ENCODE measurements around the gene FNBP1L. TPM values are rescaled to one million over a fixed set of nuclear protein-coding genes. Genes with fewer than 3 reads are reported as not detected.

FNBP1L gene
- total RNA-seq, 2 donors from 2014 or later, result 12.2 to 13.2 TPM

DNA sequence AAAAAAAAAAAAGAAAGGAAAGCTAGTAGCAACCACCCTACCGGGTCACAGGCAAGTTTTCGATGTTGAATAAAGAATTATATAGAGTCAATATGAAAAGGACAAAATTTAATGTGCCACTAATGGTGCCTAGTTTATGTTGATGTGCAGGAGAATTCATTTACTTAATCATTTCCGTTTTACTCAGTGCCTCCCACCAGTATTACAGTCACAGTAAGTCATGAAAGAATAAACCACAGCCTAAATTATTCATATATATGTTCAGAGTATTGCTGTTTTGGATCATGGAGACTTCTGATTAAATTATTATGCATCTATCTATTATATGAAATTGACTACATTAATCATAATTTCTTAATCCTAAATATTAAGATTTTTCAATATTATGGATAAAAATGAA lies 35.3 kb downstream of the FNBP1L start:
- ATAC-seq (ENCODE audit: insufficient number of reproducible peaks, low FRiP score, low read depth) (no peak), DNase-seq (ENCODE audit: low spot score) (no peak)
- H3K4me1 ChIP-seq (ENCODE audit: control insufficient read depth in 1 of 2, low read depth in 2 of 2), result peaks cover 0 to 5% of the 10 kb centered on the region in 2 donors
- peaks cover 10% of the 10 kb centered on the region for H3K9me3 ChIP-seq
- H3K27ac ChIP-seq, result no peak overlapping the region
- H3K36me3 ChIP-seq, result no peaks in the 10 kb centered on the region
- TF ChIP-seq, protein P1, sequence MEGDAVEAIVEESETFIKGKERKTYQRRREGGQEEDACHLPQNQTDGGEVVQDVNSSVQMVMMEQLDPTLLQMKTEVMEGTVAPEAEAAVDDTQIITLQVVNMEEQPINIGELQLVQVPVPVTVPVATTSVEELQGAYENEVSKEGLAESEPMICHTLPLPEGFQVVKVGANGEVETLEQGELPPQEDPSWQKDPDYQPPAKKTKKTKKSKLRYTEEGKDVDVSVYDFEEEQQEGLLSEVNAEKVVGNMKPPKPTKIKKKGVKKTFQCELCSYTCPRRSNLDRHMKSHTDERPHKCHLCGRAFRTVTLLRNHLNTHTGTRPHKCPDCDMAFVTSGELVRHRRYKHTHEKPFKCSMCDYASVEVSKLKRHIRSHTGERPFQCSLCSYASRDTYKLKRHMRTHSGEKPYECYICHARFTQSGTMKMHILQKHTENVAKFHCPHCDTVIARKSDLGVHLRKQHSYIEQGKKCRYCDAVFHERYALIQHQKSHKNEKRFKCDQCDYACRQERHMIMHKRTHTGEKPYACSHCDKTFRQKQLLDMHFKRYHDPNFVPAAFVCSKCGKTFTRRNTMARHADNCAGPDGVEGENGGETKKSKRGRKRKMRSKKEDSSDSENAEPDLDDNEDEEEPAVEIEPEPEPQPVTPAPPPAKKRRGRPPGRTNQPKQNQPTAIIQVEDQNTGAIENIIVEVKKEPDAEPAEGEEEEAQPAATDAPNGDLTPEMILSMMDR (IDR thresholded peaks at IDR 0.05), result no peak
- no peaks in the 10 kb centered on the region for H3K27me3 ChIP-seq (replicated peaks; ENCODE audit: insufficient read depth)
- H3K4me3 ChIP-seq, result no peak overlapping the region

DNA sequence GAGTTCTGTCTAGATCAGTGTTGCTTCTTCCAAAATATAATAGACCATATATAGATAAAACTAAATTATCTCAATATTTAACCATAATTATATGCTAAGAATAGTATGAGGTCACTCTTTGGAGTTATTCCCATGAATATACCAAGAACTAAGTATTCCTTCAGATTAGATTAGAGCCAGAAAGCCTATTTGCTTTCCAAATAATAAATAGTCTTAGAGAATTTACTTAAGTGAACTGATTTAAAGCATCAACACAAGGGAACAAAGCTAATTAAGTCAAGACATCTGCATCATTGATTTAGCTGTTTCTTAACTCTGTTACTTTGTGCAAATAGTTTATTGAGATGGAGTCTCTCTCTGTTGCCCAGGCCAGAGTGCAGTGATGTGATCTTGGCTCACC lies 35.7 kb downstream of the FNBP1L start:
- Histone ChIP-seq H3K27me3 (replicated peaks; ENCODE audit: insufficient read depth) (no peaks in the 10 kb centered on the region), H3K4me1 (ENCODE audit: control insufficient read depth in 1 of 2, low read depth in 2 of 2) (peaks cover 0 to 5% of the 10 kb centered on the region in 2 donors), H3K36me3 (no peaks in the 10 kb centered on the region), H3K4me3 (no peak overlapping the region), H3K27ac (no peak overlapping the region), H3K9me3 (peaks cover 7% of the 10 kb centered on the region)
- ATAC-seq (ENCODE audit: insufficient number of reproducible peaks, low FRiP score, low read depth), result no peak
- TF ChIP-seq, protein P1 (IDR thresholded peaks at IDR 0.05), result no peak
- no peak for DNase-seq (ENCODE audit: low spot score)

DNA sequence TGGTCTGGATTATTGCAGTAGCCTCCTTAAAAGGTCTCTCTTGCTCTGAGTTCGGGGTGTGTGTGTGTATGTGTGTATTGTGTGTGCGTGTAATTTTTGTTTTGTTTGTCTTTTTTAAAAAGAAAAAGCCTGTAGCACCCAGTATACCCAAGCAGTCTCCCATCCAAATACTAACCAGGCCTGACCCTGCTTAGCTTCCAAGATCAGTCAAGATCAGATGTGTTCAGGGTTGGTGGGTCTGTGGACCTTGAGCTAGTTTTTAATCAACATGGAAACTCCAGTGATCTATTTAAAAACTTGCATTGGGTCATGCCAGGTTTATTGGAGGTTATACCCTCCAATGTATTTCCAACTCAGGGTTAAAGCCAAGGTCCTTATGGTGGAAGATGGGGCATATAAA lies 40.3 kb downstream of the FNBP1L start:
- H3K36me3 ChIP-seq, result no peaks in the 10 kb centered on the region
- DNase-seq (ENCODE audit: low spot score) (no peak), ATAC-seq (ENCODE audit: insufficient number of reproducible peaks, low FRiP score, low read depth) (no peak)
- no peak overlapping the region for H3K4me3 ChIP-seq
- no peaks in the 10 kb centered on the region for H3K9me3 ChIP-seq
- TF ChIP-seq, protein P1 (IDR thresholded peaks at IDR 0.05), result no peak
- no peaks in the 10 kb centered on the region for H3K27me3 ChIP-seq (replicated peaks; ENCODE audit: insufficient read depth)
- H3K27ac ChIP-seq, result no peak overlapping the region
- H3K4me1 ChIP-seq (ENCODE audit: control insufficient read depth in 1 of 2, low read depth in 2 of 2), result peaks cover 11 to 15% of the 10 kb centered on the region in 2 donors

DNA sequence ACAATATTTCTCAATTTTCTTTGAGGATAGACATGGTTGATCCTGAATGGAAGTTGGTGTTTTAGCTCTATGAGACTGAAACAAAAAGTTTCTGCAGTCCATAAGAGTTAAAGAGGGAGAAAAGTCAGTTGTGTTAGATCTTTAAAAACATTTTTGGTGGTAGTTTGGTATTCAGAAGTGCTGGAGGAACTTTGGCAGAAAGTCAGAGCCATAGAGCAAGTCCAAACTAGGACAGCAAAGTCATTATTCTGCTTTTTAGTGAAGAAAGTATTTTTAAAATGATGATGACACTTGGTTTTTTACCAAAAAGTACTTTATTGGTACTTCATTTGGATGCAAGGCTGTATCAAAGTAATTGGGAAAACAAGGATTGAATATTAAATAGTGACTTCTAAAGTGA lies 41.8 kb downstream of the FNBP1L start:
- no peaks in the 10 kb centered on the region for H3K27me3 ChIP-seq (replicated peaks; ENCODE audit: insufficient read depth)
- TF ChIP-seq, protein P1 (IDR thresholded peaks at IDR 0.05), result no peak
- DNase-seq (ENCODE audit: low spot score) (no peak), ATAC-seq (ENCODE audit: insufficient number of reproducible peaks, low FRiP score, low read depth) (no peak)
- no peak overlapping the region for H3K4me3 ChIP-seq
- H3K9me3 ChIP-seq, result no peaks in the 10 kb centered on the region
- H3K27ac ChIP-seq, result no peak overlapping the region
- peaks cover 11 to 15% of the 10 kb centered on the region in 2 donors for H3K4me1 ChIP-seq (ENCODE audit: control insufficient read depth in 1 of 2, low read depth in 2 of 2)
- no peaks in the 10 kb centered on the region for H3K36me3 ChIP-seq

DNA sequence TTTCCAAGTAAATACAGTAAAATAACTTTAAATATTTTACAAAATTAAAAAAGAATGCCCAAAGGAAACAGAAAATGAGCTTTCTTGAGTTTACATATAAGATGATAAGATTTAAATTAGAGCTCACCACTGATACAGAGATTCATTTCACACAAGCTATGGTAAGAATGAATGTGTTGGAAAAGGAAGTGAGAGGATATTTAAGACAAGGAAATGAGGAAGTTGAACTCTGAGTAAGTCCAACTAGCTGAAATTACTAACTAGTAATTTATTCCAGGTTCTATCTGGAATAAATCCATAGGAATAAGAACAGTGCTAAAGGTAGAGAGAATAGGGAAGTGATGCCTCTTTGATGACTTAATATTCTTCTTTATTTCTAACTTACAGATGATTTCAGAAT lies 42.4 kb downstream of the FNBP1L start:
- no peak for DNase-seq (ENCODE audit: low spot score)
- TF ChIP-seq, protein P1 (IDR thresholded peaks at IDR 0.05), result no peak

More for the DNA sequence above, 42.4 kb downstream of the FNBP1L start:
- Histone ChIP-seq H3K9me3 (no peaks in the 10 kb centered on the region), H3K27ac (no peak overlapping the region), H3K27me3 (replicated peaks; ENCODE audit: insufficient read depth) (no peaks in the 10 kb centered on the region), H3K36me3 (no peaks in the 10 kb centered on the region), H3K4me1 (ENCODE audit: control insufficient read depth in 1 of 2, low read depth in 2 of 2) (peaks cover 11 to 15% of the 10 kb centered on the region in 2 donors), H3K4me3 (no peak overlapping the region)
- ATAC-seq (ENCODE audit: insufficient number of reproducible peaks, low FRiP score, low read depth), result no peak
